HG03520 (cell line): ENCODE results near the gene ABI3BP.

Source experiments
- ATAC-seq: cut with Tn5 transposase; IDR thresholded peaks from one replicate; pipeline ENCODE4 v1.9.1; 2021; ENCODE audit warnings: mild to moderate bottlenecking, moderate library complexity; ENCODE audit not compliant: unreplicated experiment

The ABI3BP gene

GRCh38 chr3:100740207-100740606 is 253.0 kb downstream of the ABI3BP start:
- ATAC-seq: no peak

- ATAC-seq: no peak
Observed at GRCh38 chr3:100737334-100737733, 255.9 kb downstream of the ABI3BP start.

- no peak for ATAC-seq
Observed at GRCh38 chr3:100732435-100732834, 260.8 kb downstream of the ABI3BP start.

GRCh38 chr3:100730524-100730923 is 262.7 kb downstream of the ABI3BP start:
- ATAC-seq: peak; percentile 51

- ATAC-seq: no peak
Observed at GRCh38 chr3:100726706-100727105, 266.5 kb downstream of the ABI3BP start.

GRCh38 chr3:100725935-100726513 is 267.2 kb downstream of the ABI3BP start:
- no peak for ATAC-seq

- ATAC-seq: no peak
Observed at GRCh38 chr3:100720426-100720825, 272.8 kb downstream of the ABI3BP start.

- no peak for ATAC-seq
Observed at GRCh38 chr3:100719136-100719535, 274.1 kb downstream of the ABI3BP start.

- ATAC-seq: no peak
Observed at GRCh38 chr3:100717637-100718487, 275.4 kb downstream of the ABI3BP start.

- no peak for ATAC-seq
Observed at GRCh38 chr3:100717063-100717462, 276.2 kb downstream of the ABI3BP start.

- no peak for ATAC-seq
Observed at GRCh38 chr3:100715176-100715575, 278.0 kb downstream of the ABI3BP start.

- peak; percentile 39 for ATAC-seq
Observed at GRCh38 chr3:100710261-100710968, 282.8 kb downstream of the ABI3BP start.

- no peak for ATAC-seq
Observed at GRCh38 chr3:100709842-100710260, 283.4 kb downstream of the ABI3BP start.

GRCh38 chr3:100708989-100709841 is 284.0 kb downstream of the ABI3BP start, which contains the start of gene TFG:
Gene TFG (plus strand): TSS chr3:100709494. CDS start chr3:100713686, 4,192 bp downstream.
- peak; percentile 91 for ATAC-seq

GRCh38 chr3:100708644-100708988 is 284.6 kb downstream of the ABI3BP start:
- ATAC-seq: no peak

- ATAC-seq: no peak
Observed at GRCh38 chr3:100706365-100706764, 286.9 kb downstream of the ABI3BP start.

- ATAC-seq: no peak
Observed at GRCh38 chr3:100703865-100704264, 289.4 kb downstream of the ABI3BP start.

GRCh38 chr3:100702980-100703345 is 290.3 kb downstream of the ABI3BP start:
- no peak for ATAC-seq

GRCh38 chr3:100702082-100702979 is 290.9 kb downstream of the ABI3BP start:
- ATAC-seq: no peak

GRCh38 chr3:100700708-100701107 is 292.5 kb downstream of the ABI3BP start:
- ATAC-seq: no peak
